ENCODE results near the gene ANXA7.
"Not testable (repeated sequence)": the region's sequence is repeated elsewhere in the genome, so short reads cannot be mapped to it uniquely, and the experiment has no call there.

Gene ANXA7

DNA sequence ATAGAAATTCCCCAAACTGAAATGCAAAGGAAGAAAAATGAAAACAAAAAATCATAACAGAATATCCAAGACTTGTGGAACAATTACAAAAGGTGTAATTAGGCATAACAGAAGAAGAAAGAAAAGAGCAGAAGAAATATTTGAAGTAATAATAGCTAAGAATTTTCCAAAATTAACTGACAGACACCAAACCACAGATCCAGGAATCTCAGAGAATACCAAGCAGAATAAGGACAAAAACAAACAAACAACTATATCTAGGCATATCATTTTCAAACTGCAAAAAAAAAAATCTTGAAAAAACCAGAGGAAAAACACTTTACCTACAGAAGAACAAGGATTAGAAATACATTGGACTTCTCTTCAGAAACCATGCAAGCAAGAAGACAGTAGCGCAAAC lies 80.7 kb downstream of the ANXA7 start:
- DNase-seq = no peak

GRCh38 chr10:73332379-73332778 lies 81.5 kb downstream of the ANXA7 start:
- no peak for DNase-seq

DNA sequence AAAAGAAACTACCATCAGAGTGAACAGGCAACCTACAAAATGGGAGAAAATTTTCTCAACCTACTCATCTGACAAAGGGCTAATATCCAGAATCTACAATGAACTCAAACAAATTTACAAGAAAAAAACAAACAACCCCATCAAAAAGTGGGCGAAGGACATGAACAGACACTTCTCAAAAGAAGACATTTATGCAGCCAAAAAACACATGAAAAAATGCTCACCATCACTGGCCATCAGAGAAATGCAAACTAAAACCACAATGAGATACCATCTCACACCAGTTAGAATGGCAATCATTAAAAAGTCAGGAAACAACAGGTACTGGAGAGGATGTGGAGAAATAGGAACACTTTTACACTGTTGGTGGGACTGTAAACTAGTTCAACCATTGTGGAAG lies 85.3 kb downstream of the ANXA7 start:
- not testable (repeated sequence) for DNase-seq

DNA sequence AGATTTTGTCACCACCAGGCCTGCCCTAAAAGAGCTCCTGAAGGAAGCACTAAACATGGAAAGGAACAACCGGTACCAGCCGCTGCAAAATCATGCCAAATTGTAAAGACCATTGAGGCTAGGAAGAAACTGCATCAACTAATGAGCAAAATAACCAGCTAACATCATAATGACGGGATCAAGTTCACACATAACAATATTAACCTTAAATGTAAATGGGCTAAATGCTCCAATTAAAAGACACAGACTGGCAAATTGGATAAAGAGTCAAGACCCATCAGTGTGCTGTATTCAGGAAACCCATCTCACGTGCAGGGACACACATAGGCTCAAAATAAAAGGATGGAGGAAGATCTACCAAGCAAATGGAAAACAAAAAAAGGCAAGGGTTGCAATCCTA lies 88.6 kb downstream of the ANXA7 start:
- DNase-seq = not testable (repeated sequence)

Data from suppressor macrophage treated with lipopolysaccharide for 1 hour (primary cell).